Measurements from ENCODE around the gene COL8A1.

COL8A1 gene

DNA sequence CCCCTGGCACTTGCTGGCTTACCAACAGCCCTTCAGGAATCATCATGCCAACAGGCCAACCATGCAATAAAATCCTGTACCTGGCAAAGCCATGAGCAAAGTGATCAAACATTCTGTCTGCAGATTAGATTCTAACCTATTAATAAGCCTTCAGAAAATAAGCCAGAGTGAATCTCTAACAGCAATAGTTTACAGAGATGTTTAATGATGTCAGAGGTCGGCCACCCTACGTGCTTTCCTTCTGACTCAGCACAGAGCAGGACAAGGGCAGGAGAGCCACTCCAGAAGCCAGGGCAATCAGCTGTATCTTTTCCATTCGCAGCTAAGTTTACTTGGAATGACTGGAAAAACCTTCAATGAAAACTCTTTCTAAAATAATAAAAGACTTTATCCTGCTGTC lies 13.1 kb downstream of the COL8A1 start:
- H3K4me3 ChIP-seq (ENCODE audit: control insufficient read depth, low read depth, low read length) = no peak overlapping the region
- TF ChIP-seq, protein P1, sequence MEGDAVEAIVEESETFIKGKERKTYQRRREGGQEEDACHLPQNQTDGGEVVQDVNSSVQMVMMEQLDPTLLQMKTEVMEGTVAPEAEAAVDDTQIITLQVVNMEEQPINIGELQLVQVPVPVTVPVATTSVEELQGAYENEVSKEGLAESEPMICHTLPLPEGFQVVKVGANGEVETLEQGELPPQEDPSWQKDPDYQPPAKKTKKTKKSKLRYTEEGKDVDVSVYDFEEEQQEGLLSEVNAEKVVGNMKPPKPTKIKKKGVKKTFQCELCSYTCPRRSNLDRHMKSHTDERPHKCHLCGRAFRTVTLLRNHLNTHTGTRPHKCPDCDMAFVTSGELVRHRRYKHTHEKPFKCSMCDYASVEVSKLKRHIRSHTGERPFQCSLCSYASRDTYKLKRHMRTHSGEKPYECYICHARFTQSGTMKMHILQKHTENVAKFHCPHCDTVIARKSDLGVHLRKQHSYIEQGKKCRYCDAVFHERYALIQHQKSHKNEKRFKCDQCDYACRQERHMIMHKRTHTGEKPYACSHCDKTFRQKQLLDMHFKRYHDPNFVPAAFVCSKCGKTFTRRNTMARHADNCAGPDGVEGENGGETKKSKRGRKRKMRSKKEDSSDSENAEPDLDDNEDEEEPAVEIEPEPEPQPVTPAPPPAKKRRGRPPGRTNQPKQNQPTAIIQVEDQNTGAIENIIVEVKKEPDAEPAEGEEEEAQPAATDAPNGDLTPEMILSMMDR (conservative IDR thresholded peaks at IDR 0.05; ENCODE audit: control insufficient read depth, insufficient read depth, low read depth, low read length) = no peak
- peak; percentile 87 for DNase-seq (ENCODE audit: low read depth)

DNA sequence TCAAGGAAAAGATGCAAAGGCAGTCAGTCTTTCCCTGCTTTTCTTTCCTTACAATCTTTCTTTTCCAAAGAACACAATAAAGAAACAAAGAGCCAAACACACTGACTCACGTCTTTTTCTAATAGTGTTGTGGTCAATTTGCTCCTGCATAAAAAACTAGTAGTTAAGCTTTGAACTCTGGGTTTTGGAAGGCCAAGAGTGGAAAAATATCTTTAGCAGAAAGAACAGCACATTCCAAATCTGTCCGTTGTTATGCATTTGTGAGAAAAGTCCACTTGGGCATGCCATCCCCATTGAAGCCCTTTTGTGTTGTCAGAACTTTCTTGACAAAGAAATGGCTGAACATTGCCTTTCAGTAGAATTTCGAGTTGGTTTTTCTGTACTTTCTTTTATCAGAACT lies 18.2 kb downstream of the COL8A1 start:
- TF ChIP-seq, protein P1 (conservative IDR thresholded peaks at IDR 0.05; ENCODE audit: control insufficient read depth, insufficient read depth, low read depth, low read length) = no peak
- DNase-seq (ENCODE audit: low read depth) = peak; percentile 79
- no peak overlapping the region for H3K4me3 ChIP-seq (ENCODE audit: control insufficient read depth, low read depth, low read length)

DNA sequence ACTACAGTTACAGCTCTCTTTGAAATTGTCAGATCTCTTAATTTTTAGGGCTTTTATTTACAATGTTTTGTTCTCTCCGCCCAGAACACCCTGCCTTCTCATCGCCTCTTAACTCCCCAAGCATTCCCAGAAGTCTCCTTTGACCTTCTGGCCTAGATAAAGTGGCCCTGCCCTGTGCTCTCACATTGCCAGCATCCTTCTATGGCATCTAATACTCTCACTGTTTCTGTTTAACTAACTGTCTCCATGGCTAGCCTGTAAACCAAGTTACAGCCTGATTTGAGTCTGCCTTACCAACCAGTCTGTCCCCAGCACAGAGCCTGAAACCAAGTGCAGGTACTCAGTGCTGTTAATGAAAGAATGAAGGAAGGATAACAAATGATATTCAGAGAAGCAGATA lies 19.9 kb downstream of the COL8A1 start:
- DNase-seq (ENCODE audit: low read depth) = no peak
- H3K4me3 ChIP-seq (ENCODE audit: control insufficient read depth, low read depth, low read length) = no peak overlapping the region
- TF ChIP-seq, protein P1 (conservative IDR thresholded peaks at IDR 0.05; ENCODE audit: control insufficient read depth, insufficient read depth, low read depth, low read length) = no peak

DNA sequence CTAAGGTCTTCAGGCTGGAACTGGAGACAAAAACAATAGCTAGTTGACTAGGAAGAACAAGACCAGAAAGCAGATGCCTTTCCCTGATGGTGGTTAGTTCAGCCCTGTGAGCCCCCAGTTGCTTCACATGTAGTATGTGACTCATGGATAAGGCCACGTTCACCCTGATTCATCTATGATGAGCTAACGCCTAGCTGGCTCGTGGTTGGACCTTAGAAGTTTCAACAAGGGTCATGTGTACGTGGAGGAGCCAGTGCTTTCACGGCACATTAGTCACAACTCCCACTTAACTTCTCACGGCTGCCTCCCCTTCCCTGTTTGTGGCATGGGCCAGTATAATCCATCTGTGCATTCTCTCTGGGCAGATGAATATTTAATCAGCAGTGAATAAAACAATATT lies 20.6 kb downstream of the COL8A1 start:
- H3K4me3 ChIP-seq (ENCODE audit: control insufficient read depth, low read depth, low read length) = no peak overlapping the region
- DNase-seq (ENCODE audit: low read depth) = peak; percentile 100

DNA sequence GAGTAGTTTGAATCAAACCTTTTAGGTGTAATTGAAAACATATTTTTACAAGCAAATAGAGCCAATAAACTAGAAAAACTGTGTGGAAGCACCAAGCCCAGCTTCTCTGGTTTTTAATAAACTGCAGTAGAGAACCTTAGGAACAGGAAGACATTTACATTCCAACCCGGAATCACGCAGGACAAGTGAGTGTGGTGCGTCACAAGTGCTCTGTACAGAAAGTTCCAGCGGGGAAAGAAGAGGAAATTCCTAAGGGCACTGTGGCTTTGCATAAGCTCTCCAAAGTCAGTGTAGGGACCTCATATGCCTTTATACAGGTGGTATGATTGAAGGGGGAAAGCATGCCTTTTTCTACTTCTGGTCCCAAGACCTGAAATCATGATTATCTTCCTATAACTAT lies 21.6 kb downstream of the COL8A1 start:
- DNase-seq (ENCODE audit: low read depth) = peak; percentile 97
- no peak overlapping the region for H3K4me3 ChIP-seq (ENCODE audit: control insufficient read depth, low read depth, low read length)
- TF ChIP-seq, protein P1 (conservative IDR thresholded peaks at IDR 0.05; ENCODE audit: control insufficient read depth, insufficient read depth, low read depth, low read length) = no peak

More for the DNA sequence above, 20.6 kb downstream of the COL8A1 start:
- TF ChIP-seq, protein P1 (conservative IDR thresholded peaks at IDR 0.05; ENCODE audit: control insufficient read depth, insufficient read depth, low read depth, low read length) = no peak

DNA sequence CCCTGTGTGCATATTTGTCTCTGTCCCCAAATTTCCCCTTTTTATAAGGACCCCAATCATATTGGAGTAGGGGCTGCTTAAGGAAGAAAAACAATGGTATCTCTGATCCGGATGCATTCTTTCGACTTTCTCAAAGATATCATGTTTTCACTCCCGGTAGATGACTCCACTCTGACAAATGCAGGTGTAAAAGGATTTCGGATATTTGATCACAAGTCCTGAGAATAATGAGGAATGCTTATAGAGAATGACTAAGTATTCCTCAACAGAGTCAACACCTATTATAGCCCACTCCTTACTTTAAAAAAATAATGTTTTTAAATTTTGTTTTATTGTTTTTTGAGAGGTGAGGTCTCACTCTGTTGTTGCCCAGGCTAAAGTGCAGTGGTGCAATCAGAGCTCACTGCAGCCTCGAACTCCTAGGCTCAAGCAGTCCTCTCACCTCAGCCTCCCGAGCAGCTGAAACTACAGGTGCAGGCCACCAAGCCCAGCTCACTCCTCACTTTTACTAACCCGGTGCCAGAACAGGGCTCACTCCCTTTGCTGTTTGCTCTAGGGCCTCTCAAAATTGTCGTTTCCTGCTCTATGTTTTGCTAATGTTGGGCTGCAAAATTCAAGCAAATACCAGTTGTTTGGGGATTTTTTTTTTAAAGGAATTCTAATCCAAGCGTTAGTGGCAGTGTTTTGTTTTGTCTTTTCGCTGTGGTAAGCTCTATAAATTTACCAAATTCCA lies 24.6 kb downstream of the COL8A1 start:
- TF ChIP-seq, protein P1 (conservative IDR thresholded peaks at IDR 0.05; ENCODE audit: control insufficient read depth, insufficient read depth, low read depth, low read length) = no peak

More for the DNA sequence above, 24.6 kb downstream of the COL8A1 start:
- no peak overlapping the region for H3K4me3 ChIP-seq (ENCODE audit: control insufficient read depth, low read depth, low read length)
- no peak for DNase-seq (ENCODE audit: low read depth)

Measured in fibroblast of mammary gland (primary cell).